GM20431 (cell line): ENCODE measurements around the gene GLS2.
"Not testable (repeated sequence)": the region's sequence is repeated elsewhere in the genome, so short reads cannot be mapped to it uniquely, and the experiment has no call there.

Experiments
- in situ Hi-C: fragments of 300-500 bp; cut with MseI, MboI; formaldehyde crosslinking; loops from one replicate; pipeline ENCODE4 v1.15.0; 2020; ENCODE audit warnings: low sequenced_read_pairs; ENCODE audit not compliant: unreplicated experiment

GLS2 gene

GRCh38 chr12:56488041-56488955 lies at the start of gene GLS2:
Gene GLS2, minus strand, starts transcription at chr12:56488161. Its CDS starts 43 bp downstream, at chr12:56488118.
- in situ Hi-C loops: no loop called here

DNA sequence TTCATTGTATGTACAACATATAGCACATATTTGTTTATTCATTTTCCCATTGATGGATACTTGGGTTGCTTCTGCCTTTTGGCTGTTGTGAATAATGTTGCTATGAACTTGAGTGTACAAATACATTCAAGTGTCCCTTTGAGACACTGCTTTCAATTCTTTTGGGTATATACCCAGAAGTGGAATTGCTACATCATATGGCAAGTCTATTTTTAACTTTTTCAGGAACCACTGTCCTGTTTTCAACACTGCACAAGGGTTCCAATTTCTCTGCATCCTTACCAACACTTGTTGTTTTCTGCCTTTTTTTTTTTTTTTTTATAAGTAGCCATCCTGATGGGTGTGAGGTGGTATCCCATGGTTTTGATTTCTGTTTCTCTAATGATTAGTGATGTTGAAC lies 49.6 kb upstream of the GLS2 start:
- in situ Hi-C loops: no loop called here

GRCh38 chr12:56530390-56531055 lies 42.6 kb upstream of the GLS2 start:
- in situ Hi-C loops: no loop called here

DNA sequence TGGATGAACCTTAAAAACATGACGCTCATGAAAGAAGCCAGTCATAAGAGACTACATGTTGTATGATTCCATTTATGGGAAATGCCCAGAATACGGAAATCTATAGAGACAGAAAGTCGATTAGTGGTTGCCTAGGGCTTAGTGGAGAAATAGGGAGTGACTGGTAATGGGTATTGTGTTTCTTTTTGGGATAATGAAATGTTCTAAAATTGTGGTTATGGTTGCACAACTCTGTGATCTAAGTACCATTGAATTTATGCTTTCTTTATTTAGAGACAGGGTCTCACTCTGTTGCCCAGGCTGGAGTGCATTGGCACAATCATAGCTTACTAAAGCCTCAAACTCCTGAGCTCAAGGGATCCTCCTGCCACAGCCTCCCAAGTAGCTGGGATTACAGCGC lies 41.7 kb upstream of the GLS2 start:
- in situ Hi-C loops: no loop called here

DNA sequence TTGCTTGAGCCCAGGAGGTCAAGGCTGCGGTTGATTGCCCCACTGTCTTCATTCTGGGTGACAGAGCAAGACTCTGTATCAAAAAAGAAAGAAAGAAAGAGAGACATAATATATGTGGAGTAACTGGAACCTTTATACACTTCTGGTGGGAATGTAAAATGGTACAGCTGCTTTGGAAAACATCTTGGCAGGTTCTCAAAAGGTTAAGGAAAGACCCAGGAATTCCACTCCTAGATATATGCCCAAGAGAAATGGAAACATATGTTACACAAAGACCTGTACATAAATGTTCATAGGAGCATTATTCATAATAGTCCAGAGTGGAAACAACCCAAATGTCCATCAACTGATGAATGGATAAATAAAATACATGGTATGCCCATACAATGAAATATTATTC lies 40.9 kb upstream of the GLS2 start:
- in situ Hi-C loops: no loop called here

DNA sequence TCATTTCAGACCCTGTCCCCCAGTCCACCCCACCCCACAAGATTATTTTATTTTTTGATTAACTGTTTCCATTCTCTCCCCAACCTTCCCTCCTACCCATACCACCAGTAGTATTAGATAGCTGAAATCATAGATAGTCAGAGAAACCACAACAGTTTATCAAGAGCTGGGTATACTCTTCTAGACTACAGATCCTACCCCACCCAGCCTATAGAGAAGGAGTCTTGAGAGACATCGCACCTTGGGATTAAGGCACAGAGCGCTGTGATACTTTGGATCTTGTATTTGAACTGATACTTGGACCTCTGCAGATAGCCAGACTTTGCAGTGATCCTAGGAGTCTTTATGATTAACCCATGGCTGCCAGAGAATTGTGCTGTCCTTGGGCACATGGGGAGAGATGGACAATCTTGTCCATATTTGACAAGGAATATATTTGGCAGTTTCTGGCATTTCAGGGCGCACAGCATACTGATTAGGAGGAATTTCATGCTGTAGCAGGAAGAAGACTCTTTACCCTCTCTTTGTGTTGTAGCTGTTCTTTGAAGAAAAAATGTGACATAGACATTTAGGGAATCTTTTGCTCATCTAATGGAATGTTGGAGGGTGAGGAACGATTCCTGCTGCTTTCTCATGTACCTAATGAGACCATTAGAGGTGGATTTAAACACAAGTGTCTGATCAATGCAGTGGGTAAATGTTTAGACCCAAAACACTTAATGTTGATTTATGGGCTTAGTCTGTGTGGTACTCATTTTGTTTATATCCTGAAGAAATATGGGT lies 34.6 kb upstream of the GLS2 start:
- in situ Hi-C loops: no loop called here

DNA sequence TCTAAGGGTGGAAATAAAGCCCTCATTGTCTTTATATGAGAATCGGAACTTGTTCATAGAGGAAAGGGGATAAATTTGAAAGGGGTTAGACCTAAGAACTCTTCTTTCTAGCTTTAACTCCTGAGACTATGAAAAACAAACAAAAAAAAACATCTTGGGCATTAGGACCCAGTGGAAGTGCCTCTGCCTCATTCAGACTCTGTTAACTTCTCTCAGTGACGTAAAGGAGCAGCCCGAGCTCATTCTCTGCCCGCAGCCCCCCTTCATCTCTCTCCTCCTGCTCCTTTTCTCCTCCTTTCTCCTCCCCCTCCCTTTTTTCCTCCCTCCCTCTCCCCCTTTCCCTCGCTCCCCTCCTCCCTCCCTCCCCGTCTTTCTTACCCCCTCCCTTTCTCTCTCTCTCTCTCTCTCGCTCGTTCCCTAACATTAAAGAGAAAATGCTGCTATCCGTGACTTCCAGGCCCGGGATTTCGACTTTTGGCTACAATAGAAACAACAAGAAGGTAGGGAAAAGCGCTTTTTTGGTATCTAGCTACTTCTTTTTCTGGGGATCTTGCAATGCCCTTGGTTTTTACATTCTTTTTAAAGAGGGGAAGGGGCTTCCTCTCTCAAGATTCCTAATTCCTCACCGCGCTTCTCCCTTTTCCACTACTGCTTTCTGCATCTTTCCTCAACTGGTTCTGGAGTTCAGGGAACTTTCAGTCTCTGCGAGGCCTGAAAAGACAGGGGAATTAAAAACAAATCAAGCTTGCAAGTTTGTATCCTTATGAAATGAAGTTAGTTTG lies 33.8 kb upstream of the GLS2 start, which contains the start of gene RBMS2:
RBMS2 (plus strand) TSS at position 231 of the 782 bp plus-strand sequence; CDS start at position 435, 204 bp downstream.
- in situ Hi-C loops: no loop called here

DNA sequence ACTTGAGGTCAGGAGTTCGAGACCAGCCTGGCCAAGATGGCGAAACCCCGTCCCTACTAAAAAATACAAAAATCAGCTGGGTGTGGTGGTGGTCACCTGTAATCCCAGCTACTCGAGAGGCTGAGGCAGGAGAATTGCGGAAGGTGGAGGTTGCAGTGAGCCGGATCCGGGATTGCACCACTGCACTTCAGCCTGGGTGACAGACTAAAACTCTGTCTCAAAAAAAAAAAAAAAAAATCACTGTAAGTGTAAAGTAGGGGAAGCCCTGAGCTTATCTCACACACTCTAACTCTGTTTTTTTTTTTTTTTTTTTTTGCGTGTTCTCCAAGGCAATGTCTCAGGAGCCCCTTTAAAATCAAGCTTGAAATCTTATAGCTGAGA lies 33.2 kb upstream of the GLS2 start:
- in situ Hi-C loops: no loop called here

DNA sequence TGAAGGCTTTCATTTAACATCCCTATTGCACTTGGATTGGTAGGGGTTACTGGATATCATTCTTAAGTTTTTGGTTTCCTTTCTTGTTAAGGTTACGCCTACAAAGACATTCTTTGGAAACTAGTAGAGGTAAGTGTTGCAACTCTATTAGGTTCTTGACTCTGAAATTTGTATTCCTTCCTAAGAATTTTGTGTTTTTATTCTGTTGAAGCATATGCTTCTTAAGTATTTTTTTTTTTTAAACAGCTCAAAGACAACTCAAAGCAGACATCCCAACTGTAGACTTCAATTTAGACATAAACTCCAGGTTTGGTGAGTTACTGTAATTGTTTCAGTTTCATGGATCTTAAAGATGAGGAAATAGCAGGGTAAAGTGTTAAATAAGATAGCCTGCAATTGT lies 32.5 kb upstream of the GLS2 start:
- in situ Hi-C loops: no loop called here

GRCh38 chr12:56520048-56520447 lies 32.1 kb upstream of the GLS2 start:
- in situ Hi-C loops: no loop called here

- in situ Hi-C loops: loop anchor here (10.0 kb wide), 1 partner anchor 46 kb away; no protein-coding TSS in a partner anchor
Measured at GRCh38 chr12:56518570-56518969, 30.6 kb upstream of the GLS2 start.

DNA sequence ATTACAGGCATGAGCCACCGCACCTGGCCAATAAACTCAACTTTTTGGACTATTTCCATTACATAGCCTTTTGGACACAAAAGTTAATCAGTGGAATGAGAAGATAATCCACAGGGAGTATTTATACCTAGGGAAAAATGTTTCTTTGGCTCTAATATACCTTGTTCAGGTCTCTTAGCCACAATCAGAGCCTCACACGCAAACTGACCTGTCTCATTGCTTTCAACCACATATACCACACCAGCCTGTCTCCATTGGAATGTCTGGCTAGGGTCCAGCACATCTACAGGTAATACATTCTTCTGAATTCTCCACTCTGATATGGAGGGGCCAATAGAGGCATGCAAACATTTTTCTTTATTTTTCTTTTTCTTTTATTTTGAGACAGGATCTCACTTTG lies 29.9 kb upstream of the GLS2 start:
- in situ Hi-C loops: loop anchor here (10.0 kb wide), 1 partner anchor 47 kb away; no protein-coding TSS in a partner anchor

GRCh38 chr12:56514014-56514318 lies 26.0 kb upstream of the GLS2 start:
- in situ Hi-C loops: loop anchor here (10.0 kb wide), 1 partner anchor 51 kb away; no protein-coding TSS in a partner anchor

GRCh38 chr12:56510786-56511185 lies 22.8 kb upstream of the GLS2 start:
- in situ Hi-C loops: loop anchor here (10.0 kb wide), 1 partner anchor 54 kb away; no protein-coding TSS in a partner anchor

DNA sequence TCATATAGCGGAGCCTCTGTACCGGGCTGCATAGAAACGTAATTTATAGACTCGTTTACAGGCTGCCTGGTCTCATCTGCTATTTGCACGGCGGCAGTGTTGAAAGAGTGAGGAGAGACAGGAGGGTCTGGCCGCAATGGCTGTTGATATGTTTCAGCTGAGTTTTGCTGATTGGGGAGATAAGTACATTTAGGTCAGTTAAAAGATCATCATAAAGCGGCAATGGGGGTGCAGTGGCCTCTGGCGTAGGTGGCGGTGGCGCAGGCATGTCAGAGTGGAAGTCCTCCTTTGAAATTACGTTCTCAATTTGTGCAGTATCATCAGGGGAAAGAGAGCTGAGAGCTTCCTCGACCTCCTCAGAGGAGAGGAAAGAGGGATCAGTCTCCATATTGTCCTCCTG lies 11.9 kb upstream of the GLS2 start:
- in situ Hi-C loops: not testable (repeated sequence)

- in situ Hi-C loops: not testable (repeated sequence)
Measured at GRCh38 chr12:56499452-56499851, 11.5 kb upstream of the GLS2 start.

DNA sequence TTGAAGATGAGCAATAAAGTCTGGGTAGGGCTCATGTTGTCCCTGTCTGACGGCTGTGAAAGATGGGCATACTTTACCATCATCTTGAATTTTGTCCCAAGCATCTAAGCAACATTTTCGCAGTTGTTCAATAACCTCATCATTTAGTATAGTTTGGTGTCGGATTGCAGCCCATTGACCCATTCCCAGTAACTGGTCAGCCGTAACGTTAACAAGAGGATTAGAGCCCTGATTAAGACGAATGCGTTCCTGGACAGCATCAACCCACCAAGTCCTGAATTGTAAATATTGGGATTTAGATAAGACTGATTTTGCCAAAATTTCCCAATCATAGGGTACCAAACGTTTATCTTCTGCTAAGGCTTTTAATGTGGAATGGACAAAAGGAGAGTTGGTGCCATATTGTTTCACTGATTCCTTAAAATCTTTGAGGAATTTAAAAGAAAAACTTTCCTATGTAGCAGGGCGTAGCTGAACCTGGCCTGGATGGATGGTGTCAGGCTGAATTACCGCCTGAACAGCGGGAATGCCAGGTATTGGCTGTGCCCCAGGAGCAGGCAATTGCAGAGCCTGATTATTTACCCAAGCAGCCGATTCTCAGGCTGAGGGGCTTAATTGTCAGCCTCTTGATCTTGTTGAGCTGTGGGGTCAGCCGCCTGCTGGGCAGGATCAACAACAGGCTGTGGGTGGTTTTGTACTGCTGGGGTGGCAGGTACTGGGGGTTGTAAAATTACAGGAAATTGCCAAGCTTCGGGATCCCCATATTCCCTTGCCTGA lies 10.4 kb upstream of the GLS2 start:
- in situ Hi-C loops: not testable (repeated sequence)

- in situ Hi-C loops: not testable (repeated sequence)
Measured at GRCh38 chr12:56496704-56497103, 8.7 kb upstream of the GLS2 start.

DNA sequence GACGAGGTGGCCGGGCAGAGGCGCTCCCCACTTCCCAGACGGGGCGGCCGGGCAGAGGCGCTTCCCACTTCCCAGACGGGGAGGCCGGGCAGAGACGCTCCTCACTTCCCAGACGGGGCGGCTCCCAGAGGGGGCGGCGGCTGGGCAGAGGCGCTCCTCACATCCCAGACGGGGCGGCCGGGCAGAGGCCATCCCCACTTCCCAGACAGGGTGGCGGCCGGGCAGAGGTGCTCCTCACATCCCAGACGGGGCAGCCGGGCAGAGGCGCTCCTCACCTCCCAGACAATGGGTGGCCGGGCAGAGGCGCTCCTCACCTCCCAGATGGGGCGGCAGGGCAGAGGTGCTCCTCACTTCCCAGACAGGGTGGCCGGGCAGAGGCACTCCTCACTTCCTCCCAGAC lies 6.5 kb upstream of the GLS2 start:
- in situ Hi-C loops: not testable (repeated sequence)
